ENCODE results near the gene CCNY. TPM values are rescaled to one million over a fixed set of nuclear protein-coding genes. Genes with fewer than 3 reads are reported as not detected.

Gene CCNY
- total RNA-seq, 1 donor from 2014 or later: 81.1 TPM

DNA sequence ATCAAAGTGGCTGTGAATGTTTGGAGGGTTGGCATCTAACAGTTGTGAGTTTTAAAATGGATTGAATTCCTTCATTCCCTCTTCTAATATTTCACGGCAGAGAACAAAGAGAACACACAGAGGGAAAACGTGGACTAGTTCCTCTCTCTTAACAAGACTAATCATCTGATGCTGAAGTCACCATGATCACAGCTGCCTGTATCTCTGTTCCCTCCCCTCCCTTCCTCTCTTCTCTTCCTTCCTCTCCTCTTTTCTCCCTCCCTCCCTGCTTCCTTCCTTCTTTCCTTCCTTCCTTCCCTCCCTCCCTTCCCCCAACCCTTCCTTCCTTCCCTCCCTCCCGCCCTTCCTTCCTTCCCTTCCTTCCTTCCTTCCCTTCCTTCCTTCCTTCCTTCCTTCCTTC lies 258.8 kb downstream of the CCNY start:
- TF ChIP-seq, protein P1, sequence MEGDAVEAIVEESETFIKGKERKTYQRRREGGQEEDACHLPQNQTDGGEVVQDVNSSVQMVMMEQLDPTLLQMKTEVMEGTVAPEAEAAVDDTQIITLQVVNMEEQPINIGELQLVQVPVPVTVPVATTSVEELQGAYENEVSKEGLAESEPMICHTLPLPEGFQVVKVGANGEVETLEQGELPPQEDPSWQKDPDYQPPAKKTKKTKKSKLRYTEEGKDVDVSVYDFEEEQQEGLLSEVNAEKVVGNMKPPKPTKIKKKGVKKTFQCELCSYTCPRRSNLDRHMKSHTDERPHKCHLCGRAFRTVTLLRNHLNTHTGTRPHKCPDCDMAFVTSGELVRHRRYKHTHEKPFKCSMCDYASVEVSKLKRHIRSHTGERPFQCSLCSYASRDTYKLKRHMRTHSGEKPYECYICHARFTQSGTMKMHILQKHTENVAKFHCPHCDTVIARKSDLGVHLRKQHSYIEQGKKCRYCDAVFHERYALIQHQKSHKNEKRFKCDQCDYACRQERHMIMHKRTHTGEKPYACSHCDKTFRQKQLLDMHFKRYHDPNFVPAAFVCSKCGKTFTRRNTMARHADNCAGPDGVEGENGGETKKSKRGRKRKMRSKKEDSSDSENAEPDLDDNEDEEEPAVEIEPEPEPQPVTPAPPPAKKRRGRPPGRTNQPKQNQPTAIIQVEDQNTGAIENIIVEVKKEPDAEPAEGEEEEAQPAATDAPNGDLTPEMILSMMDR (IDR thresholded peaks at IDR 0.05; ENCODE audit: borderline replicate concordance): no peak
- Histone ChIP-seq H3K27ac (replicated peaks) (no peak overlapping the region), H3K27me3 (ENCODE audit: low read depth) (peaks cover 2% of the 10 kb centered on the region), H3K36me3 (no peaks in the 10 kb centered on the region), H3K9me3 (replicated peaks) (no peaks in the 10 kb centered on the region), H3K4me3 (no peak overlapping the region), H3K4me1 (no peaks in the 10 kb centered on the region)
- intact Hi-C loops (cut with micrococcal nuclease): loop anchor here (10.0 kb wide), 1 partner anchor 350 kb away; no protein-coding TSS in a partner anchor
- no peak for DNase-seq

DNA sequence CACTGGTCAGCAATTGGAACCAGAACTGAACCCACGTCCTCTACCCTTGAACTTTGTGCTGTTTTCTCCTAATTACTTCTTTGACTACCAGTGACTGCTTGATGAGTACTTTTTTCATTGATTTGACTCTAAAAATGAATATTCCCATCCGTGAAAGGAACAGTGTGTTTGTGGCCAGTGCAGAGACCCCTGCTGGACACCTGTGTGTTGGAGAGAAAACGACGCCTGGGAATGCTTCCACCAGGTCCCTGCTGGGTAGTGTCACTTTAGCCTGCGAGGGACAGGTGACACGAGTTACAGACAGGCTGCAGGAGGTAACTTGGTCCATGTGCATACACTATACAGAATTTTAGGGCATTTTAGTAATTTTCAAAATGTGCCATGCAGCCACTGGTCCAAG lies 262.1 kb downstream of the CCNY start:
- TF ChIP-seq, protein P1 (IDR thresholded peaks at IDR 0.05; ENCODE audit: borderline replicate concordance): peak; percentile 66
- DNase-seq: no peak

DNA sequence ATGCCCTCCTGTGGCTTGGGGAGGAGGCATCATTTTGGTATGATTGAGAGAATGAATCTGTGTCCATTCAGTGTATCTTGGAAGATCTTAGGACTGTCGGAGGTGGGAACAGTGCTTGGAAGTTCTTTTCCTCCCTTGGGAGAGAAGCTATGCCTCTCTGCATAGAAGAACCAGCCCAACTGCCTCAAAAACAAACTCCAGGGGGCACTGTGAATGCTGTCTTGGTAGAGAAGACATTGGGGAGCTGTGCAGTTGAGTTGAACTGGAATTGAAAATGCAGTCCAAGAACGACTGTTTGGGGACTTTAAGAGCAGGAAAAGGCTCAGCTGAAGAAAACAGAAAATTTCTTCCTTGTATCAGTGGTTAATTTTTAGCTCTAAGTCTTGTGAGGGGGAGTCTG lies 263.9 kb downstream of the CCNY start:
- intact Hi-C loops (cut with micrococcal nuclease): no loop called here
- H3K4me1 ChIP-seq: no peaks in the 10 kb centered on the region
- TF ChIP-seq, protein P1 (IDR thresholded peaks at IDR 0.05; ENCODE audit: borderline replicate concordance): no peak
- no peaks in the 10 kb centered on the region for H3K9me3 ChIP-seq (replicated peaks)
- H3K27ac ChIP-seq (replicated peaks): no peak overlapping the region
- peaks cover 33% of the 10 kb centered on the region for H3K27me3 ChIP-seq (ENCODE audit: low read depth)
- no peak overlapping the region for H3K4me3 ChIP-seq
- no peaks in the 10 kb centered on the region for H3K36me3 ChIP-seq
- DNase-seq: no peak

More for the DNA sequence above, 262.1 kb downstream of the CCNY start:
- Histone ChIP-seq H3K4me1 (no peaks in the 10 kb centered on the region), H3K36me3 (no peaks in the 10 kb centered on the region), H3K27ac (replicated peaks) (no peak overlapping the region), H3K27me3 (ENCODE audit: low read depth) (peaks cover 16% of the 10 kb centered on the region), H3K4me3 (no peak overlapping the region), H3K9me3 (replicated peaks) (no peaks in the 10 kb centered on the region)
- intact Hi-C loops (cut with micrococcal nuclease): loop anchor here (10.0 kb wide), 1 partner anchor 354 kb away; no protein-coding TSS in a partner anchor

DNA sequence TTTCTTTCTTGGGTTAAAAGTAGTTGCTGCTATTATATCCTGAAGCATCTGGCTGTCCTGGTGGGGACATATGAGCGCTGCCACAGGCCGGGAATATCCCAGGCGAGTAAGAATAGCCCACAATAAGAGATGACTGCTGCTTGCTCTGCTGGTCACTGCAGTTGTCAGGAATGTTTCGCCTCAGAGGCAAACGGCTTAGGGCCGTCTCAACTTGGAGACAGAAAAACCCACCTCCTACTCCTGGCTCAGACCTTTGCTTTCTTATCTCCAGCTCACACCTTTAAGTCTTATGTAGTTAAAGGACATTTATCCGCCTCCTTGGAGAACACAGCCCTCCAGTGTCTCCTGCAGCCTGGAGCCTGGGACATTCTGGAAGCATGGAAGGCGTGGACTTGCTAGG lies 268.9 kb downstream of the CCNY start, which contains the start of gene GJD4:
GJD4 (plus strand) TSS at position 151 of the 400 bp plus-strand sequence; CDS start at position 378, 227 bp downstream.
- H3K9me3 ChIP-seq (replicated peaks): no peaks in the 10 kb centered on the region
- no peak for DNase-seq
- no peak within 1 kb of the TSS for H3K27ac ChIP-seq (replicated peaks)
- no peak within 1 kb of the TSS for H3K4me3 ChIP-seq
- TF ChIP-seq, protein P1 (IDR thresholded peaks at IDR 0.05; ENCODE audit: borderline replicate concordance): no peak
- no peaks in the 10 kb centered on the region for H3K36me3 ChIP-seq
- peaks cover 80% of the 10 kb centered on the region for H3K27me3 ChIP-seq (ENCODE audit: low read depth)
- H3K4me1 ChIP-seq: peaks cover 11% of the 10 kb centered on the region
- intact Hi-C loops (cut with micrococcal nuclease): no loop called here

DNA sequence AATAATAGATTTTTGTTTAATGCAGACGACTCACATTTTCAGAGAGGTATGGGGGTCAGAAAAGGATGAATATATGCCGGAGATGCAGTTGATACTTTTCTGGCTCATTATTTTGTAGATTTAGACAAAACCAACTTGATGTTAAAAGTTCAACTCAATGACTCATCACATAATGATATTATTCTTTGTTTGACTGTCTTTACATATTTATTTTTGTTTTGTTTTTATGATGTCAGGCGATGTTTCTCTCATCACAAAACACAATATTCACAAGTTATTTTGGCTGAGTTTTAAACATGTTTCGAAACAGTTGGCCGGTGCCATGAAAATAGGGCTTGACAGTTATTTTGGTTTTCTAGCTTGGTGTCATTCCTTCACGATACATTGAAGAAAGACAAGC lies 270.1 kb downstream of the CCNY start:
- Histone ChIP-seq H3K9me3 (replicated peaks) (no peaks in the 10 kb centered on the region), H3K27me3 (ENCODE audit: low read depth) (peaks cover 88% of the 10 kb centered on the region), H3K36me3 (no peaks in the 10 kb centered on the region), H3K4me1 (peaks cover 11% of the 10 kb centered on the region), H3K27ac (replicated peaks) (no peak overlapping the region), H3K4me3 (no peak overlapping the region)
- no peak for DNase-seq
- intact Hi-C loops (cut with micrococcal nuclease): no loop called here
- TF ChIP-seq, protein P1 (IDR thresholded peaks at IDR 0.05; ENCODE audit: borderline replicate concordance): no peak

All from left ventricle myocardium inferior (tissue), 1 donor.